GM03348 (cell line): ENCODE results near the gene KDM4C.
A peak's percentile ranks its signal among the peaks of the same experiment; 100 is the strongest.
"Not testable (repeated sequence)": the region's sequence is repeated elsewhere in the genome, so short reads cannot be mapped to it uniquely, and the experiment has no call there.

ENCODE experiments used
- DNase-seq: peaks from one replicate; pipeline ENCODE4 v3.0.0; 2012; ENCODE audit warnings: low spot score

KDM4C gene

GRCh38 chr9:6757456-6758247 lies at the start of gene KDM4C:
Gene KDM4C, plus strand, starts transcription at chr9:6757973. Its CDS starts 35,016 bp downstream, at chr9:6792989.
- peak; percentile 99 for DNase-seq

- DNase-seq = no peak
Measured at GRCh38 chr9:6708732-6709131, 49.0 kb upstream of the KDM4C start.

GRCh38 chr9:6711403-6711802 lies 46.4 kb upstream of the KDM4C start:
- peak; percentile 36 for DNase-seq

- DNase-seq = no peak
Measured at GRCh38 chr9:6712041-6712440, 45.7 kb upstream of the KDM4C start.

- DNase-seq = no peak
Measured at GRCh38 chr9:6714176-6714575, 43.6 kb upstream of the KDM4C start.

GRCh38 chr9:6715153-6715754 lies 42.5 kb upstream of the KDM4C start:
- DNase-seq = not testable (repeated sequence)

- DNase-seq = peak; percentile 24
Measured at GRCh38 chr9:6715755-6716643, 41.8 kb upstream of the KDM4C start.

- DNase-seq = no peak
Measured at GRCh38 chr9:6716766-6717165, 41.0 kb upstream of the KDM4C start.

- DNase-seq = no peak
Measured at GRCh38 chr9:6723881-6724420, 33.8 kb upstream of the KDM4C start.

- no peak for DNase-seq
Measured at GRCh38 chr9:6733257-6733656, 24.5 kb upstream of the KDM4C start.

GRCh38 chr9:6733831-6734230 lies 23.9 kb upstream of the KDM4C start:
- no peak for DNase-seq

- DNase-seq = no peak
Measured at GRCh38 chr9:6735422-6735821, 22.4 kb upstream of the KDM4C start.

GRCh38 chr9:6739218-6739617 lies 18.6 kb upstream of the KDM4C start:
- peak; percentile 31 for DNase-seq

GRCh38 chr9:6748861-6749260 lies 8.9 kb upstream of the KDM4C start:
- not testable (repeated sequence) for DNase-seq

GRCh38 chr9:6754861-6755260 lies 2.9 kb upstream of the KDM4C start:
- not testable (repeated sequence) for DNase-seq

- DNase-seq = peak; percentile 73
Measured at GRCh38 chr9:6757132-6757455, 679 bp upstream of the KDM4C start.

GRCh38 chr9:6758248-6758497 lies 400 bp downstream of the KDM4C start:
- DNase-seq = peak; percentile 47

GRCh38 chr9:6758498-6759184 lies 868 bp downstream of the KDM4C start:
- peak; percentile 43 for DNase-seq

GRCh38 chr9:6759185-6759977 lies 1.6 kb downstream of the KDM4C start:
- peak; percentile 81 for DNase-seq

GRCh38 chr9:6761306-6761705 lies 3.5 kb downstream of the KDM4C start:
- DNase-seq = no peak

GRCh38 chr9:6763244-6763643 lies 5.5 kb downstream of the KDM4C start:
- DNase-seq = no peak
